Vagina (tissue), 2 donors: ENCODE measurements around the gene TTLL8.

Source experiments
- CTCF ChIP-seq, 3 experiments: fragments of 450-650 bp in 2 of 3; fragments of 200-600 bp in 1 of 3; sonication (generic) in 1 of 3; IDR thresholded peaks; one replicate each; pipeline ENCODE4 v1.5.1; 2017 to 2019; ENCODE audit warnings: antibody characterized with exemption in 3 of 3, mild to moderate bottlenecking in 2 of 3, moderate library complexity in 2 of 3
- POLR2A ChIP-seq, 2 donors: fragments of 450-650 bp; IDR thresholded peaks; one replicate each; pipeline ENCODE4 v1.6.1; 2017; ENCODE audit warnings: antibody characterized with exemption in 2 of 2, mild to moderate bottlenecking in 2 of 2, moderate library complexity in 2 of 2

GRCh38 chr22:50040717-50041116 lies 17.4 kb downstream of the TTLL8 start:
- TF ChIP-seq CTCF (IDR thresholded peaks at IDR 0.05) (no peak), POLR2A (IDR thresholded peaks at IDR 0.05) (no peak)
